ENCODE data around the gene RGMB. TPM values are rescaled to one million over a fixed set of nuclear protein-coding genes. Genes with fewer than 3 reads are reported as not detected.

The RGMB gene
- total RNA-seq, 2 donors from 2014 or later = 15.4 to 15.6 TPM

Other genes starting within 250 kb of the RGMB start
- 10 to 100 TPM; 15.0 to 24.8 TPM for gene CHD1, start 155.3 kb downstream of the RGMB start, total RNA-seq

Data from left cardiac atrium (tissue), 2 donors.